ENCODE data around the gene ERC2.

Gene ERC2

DNA sequence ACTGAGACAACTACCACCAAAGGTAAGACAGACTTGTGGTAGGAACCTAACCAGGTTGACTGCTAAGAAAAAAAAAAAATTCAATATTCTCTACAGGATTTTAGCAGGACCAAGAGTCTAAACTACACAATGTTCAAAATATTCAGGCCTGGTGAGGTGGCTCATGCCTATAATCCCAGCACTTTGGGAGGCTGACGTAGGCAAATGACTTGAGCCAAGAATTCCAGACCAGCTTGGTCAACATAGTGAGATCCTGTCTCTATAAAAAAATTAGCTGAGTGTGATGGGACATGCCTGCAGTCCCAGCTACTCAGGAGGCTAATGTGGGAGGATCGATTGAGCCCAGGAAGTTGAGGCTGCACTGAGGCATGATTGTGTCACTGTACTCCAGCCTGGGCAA, 639.6 kb downstream of the ERC2 start:
- Histone ChIP-seq H3K4me3 (ENCODE audit: low read depth, low read length) (no peak overlapping the region), H2AFZ (ENCODE audit: low read length, unreplicated experiment) (no peak overlapping the region)

DNA sequence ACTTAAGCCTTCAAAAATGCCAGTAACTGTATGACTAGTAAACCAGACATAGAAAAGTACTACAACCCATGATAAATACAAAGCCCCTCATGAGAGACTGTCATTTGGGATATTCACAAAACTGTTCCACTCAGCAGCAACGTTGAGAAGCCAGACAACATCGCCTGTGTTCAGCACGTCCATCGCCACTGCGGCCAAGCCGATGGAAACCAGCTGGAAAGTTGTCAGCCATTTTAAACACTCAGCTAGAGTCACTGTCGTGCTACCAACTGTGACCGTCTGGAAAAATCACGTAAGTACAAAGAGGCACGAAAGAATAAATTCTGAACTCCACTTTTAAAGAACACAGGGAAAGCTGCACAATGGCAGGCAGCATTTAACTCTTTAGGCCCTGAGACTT, 640.5 kb downstream of the ERC2 start:
- Histone ChIP-seq H3K79me2 (ENCODE audit: control insufficient read depth, insufficient read depth, low read length, unreplicated experiment) (no peaks in the 10 kb centered on the region), H3K4me3 (ENCODE audit: low read depth, low read length) (no peak overlapping the region), H3K36me3 (ENCODE audit: insufficient read depth, low read length) (no peaks in the 10 kb centered on the region), H3K27ac (ENCODE audit: low read depth, low read length) (no peak overlapping the region), H3K27me3 (ENCODE audit: insufficient read depth, low read length) (no peaks in the 10 kb centered on the region), H3K4me1 (ENCODE audit: control insufficient read depth, insufficient read depth, low read length, unreplicated experiment) (no peaks in the 10 kb centered on the region), H2AFZ (ENCODE audit: low read length, unreplicated experiment) (no peak overlapping the region)

More for the DNA sequence above, 639.6 kb downstream of the ERC2 start:
- H3K27me3 ChIP-seq (ENCODE audit: insufficient read depth, low read length) = no peaks in the 10 kb centered on the region
- H3K4me1 ChIP-seq (ENCODE audit: control insufficient read depth, insufficient read depth, low read length, unreplicated experiment) = no peaks in the 10 kb centered on the region
- H3K79me2 ChIP-seq (ENCODE audit: control insufficient read depth, insufficient read depth, low read length, unreplicated experiment) = no peaks in the 10 kb centered on the region
- H3K36me3 ChIP-seq (ENCODE audit: insufficient read depth, low read length) = no peaks in the 10 kb centered on the region
- no peak overlapping the region for H3K27ac ChIP-seq (ENCODE audit: low read depth, low read length)

DNA sequence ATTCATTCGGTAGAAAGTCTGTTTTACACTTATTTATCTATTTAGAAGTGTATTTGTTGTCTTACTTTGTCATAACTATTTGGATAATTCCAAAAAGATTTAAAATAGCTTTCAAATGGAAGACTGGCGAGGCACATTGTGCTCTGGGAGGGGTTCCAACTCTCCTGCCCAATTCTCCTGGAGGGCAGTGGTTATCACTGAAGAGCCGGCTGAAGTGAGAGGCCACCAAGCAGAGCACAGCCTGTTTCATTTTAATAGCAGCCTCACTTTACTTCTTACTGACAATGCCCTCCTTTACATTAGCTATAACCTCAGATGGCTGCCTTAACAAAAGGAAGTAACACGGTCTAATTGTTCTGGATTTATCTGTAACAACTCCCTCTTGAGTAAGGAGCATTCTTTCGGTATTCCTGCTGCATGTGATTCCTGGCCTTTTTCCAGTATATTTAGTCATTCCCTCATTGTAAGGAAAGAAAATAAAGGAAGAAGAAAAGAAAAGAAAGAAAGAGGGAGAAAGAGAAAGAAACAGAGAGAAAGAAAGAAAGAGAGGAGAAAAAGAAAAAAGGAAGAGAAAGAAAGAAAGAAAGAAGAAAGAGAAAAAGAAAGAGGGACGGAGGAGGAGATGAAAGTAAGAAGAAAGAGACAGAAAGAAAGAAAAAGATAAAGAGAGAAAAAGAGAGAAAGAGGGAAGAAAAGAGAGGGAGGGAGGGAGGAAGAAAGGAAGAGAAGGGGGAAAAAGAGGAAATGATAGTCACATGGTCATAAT, 641.4 kb downstream of the ERC2 start:
- H3K27me3 ChIP-seq (ENCODE audit: insufficient read depth, low read length) = no peaks in the 10 kb centered on the region
- no peak overlapping the region for H3K4me3 ChIP-seq (ENCODE audit: low read depth, low read length)
- H3K4me1 ChIP-seq (ENCODE audit: control insufficient read depth, insufficient read depth, low read length, unreplicated experiment) = no peaks in the 10 kb centered on the region
- H3K79me2 ChIP-seq (ENCODE audit: control insufficient read depth, insufficient read depth, low read length, unreplicated experiment) = no peaks in the 10 kb centered on the region
- no peak overlapping the region for H3K27ac ChIP-seq (ENCODE audit: low read depth, low read length)
- no peaks in the 10 kb centered on the region for H3K36me3 ChIP-seq (ENCODE audit: insufficient read depth, low read length)
- H2AFZ ChIP-seq (ENCODE audit: low read length, unreplicated experiment) = no peak overlapping the region

DNA sequence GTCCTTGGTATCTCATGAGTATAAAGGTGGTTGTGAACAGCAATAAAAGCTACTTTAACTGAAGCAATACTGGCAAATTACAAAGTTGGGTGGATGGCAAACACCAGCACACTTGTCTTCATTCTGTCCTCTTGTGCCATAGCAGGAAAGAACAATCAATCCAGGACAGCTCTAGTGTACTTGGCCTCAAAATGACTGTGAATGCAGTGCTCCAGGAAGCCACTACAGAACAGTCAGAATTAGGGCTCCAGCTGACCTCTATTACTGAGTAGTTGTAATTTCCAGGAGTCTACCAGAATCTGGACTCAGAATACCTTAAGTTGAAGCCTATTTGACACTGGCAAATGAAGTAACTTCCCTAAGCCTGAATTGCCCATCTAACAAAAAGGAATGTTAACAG, 642.2 kb downstream of the ERC2 start:
- Histone ChIP-seq H3K27ac (ENCODE audit: low read depth, low read length) (no peak overlapping the region), H3K79me2 (ENCODE audit: control insufficient read depth, insufficient read depth, low read length, unreplicated experiment) (no peaks in the 10 kb centered on the region), H2AFZ (ENCODE audit: low read length, unreplicated experiment) (no peak overlapping the region)

DNA sequence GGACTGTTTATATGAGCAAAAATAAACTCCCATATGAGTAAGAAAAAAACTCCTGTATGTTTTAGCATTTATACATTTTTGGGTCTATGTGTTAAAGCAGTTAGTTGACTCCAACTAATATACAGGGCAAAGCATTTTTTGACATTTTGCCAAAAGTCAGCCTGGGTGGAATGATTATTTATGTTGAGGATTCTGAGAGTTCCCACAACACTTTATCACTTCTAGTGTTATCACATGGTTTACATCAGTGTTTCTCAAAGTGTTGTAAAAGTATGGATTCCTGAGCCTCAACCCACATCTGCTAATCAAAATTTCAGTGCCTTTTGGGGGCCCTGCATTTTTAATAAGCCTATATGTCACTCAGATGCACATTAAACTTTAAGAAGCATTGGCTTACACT, 643.9 kb downstream of the ERC2 start:
- Histone ChIP-seq H3K27me3 (ENCODE audit: insufficient read depth, low read length) (no peaks in the 10 kb centered on the region), H3K4me3 (ENCODE audit: low read depth, low read length) (no peak overlapping the region), H2AFZ (ENCODE audit: low read length, unreplicated experiment) (no peak overlapping the region), H3K4me1 (ENCODE audit: control insufficient read depth, insufficient read depth, low read length, unreplicated experiment) (no peaks in the 10 kb centered on the region), H3K79me2 (ENCODE audit: control insufficient read depth, insufficient read depth, low read length, unreplicated experiment) (no peaks in the 10 kb centered on the region), H3K27ac (ENCODE audit: low read depth, low read length) (no peak overlapping the region), H3K36me3 (ENCODE audit: insufficient read depth, low read length) (no peaks in the 10 kb centered on the region)

More for the DNA sequence above, 642.2 kb downstream of the ERC2 start:
- Histone ChIP-seq H3K27me3 (ENCODE audit: insufficient read depth, low read length) (no peaks in the 10 kb centered on the region), H3K4me3 (ENCODE audit: low read depth, low read length) (no peak overlapping the region), H3K36me3 (ENCODE audit: insufficient read depth, low read length) (no peaks in the 10 kb centered on the region), H3K4me1 (ENCODE audit: control insufficient read depth, insufficient read depth, low read length, unreplicated experiment) (no peaks in the 10 kb centered on the region)

DNA sequence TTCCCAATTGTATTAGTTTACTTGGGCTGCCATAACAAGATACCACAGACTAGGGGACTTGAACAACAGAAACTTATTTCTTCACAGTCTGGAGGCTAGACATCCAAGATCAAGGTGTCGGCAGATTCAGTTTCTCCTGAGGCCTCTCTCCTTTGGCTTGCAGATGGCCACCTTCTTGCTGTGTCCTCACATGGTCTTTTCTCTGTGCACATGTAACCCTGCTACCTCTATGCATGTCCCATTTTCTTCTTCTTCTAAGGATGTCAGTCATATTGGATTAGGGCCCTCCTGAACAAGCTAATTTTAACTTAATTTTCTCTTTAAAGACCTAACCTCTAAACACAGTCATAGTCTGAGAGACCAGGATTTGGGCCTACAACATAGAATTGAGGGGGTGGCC, 644.4 kb downstream of the ERC2 start:
- H3K4me3 ChIP-seq (ENCODE audit: low read depth, low read length) = no peak overlapping the region
- no peaks in the 10 kb centered on the region for H3K36me3 ChIP-seq (ENCODE audit: insufficient read depth, low read length)
- H3K27me3 ChIP-seq (ENCODE audit: insufficient read depth, low read length) = no peaks in the 10 kb centered on the region
- no peaks in the 10 kb centered on the region for H3K4me1 ChIP-seq (ENCODE audit: control insufficient read depth, insufficient read depth, low read length, unreplicated experiment)
- no peaks in the 10 kb centered on the region for H3K79me2 ChIP-seq (ENCODE audit: control insufficient read depth, insufficient read depth, low read length, unreplicated experiment)
- no peak overlapping the region for H2AFZ ChIP-seq (ENCODE audit: low read length, unreplicated experiment)
- no peak overlapping the region for H3K27ac ChIP-seq (ENCODE audit: low read depth, low read length)

DNA sequence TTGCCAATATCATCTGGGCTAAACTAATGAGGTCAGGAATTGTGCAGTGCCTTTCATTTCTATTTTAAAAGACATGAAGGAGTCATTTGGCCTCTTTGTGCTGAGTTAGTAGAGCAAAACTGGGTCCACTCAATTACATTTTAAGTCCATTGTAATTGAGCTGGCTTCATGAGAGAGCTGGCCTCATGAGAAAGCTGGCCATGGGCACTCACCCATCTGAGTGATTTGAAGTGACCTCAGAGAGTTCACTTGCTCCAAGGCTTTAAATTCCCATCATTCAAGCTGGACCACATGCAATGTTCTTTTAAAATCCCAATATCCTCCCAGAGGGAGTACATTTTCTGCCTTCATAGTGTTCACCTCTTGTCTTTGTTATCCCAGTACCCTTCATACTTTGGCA, 645.3 kb downstream of the ERC2 start:
- H3K79me2 ChIP-seq (ENCODE audit: control insufficient read depth, insufficient read depth, low read length, unreplicated experiment) = no peaks in the 10 kb centered on the region

DNA sequence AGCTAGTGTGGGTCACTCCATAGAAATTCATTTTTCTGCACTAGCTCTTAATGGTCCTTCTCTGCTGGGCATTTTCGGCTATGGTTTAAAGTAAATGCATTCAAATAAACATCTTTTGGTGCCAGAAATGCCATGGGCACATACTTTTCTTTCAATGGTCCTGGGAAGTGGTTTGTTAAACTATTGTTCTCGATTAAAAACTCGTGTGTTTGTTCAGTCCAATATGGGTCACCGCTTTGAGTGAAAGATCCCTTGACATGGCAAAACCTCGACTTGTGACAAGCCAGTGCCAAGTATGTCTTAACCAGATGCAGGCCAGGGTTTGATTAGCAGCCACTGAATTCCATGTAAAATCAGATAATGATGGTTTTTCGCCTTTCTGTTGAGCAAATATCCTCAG, 649.3 kb downstream of the ERC2 start:
- H3K27me3 ChIP-seq (ENCODE audit: insufficient read depth, low read length) = no peaks in the 10 kb centered on the region
- H3K4me3 ChIP-seq (ENCODE audit: low read depth, low read length) = no peak overlapping the region
- H3K79me2 ChIP-seq (ENCODE audit: control insufficient read depth, insufficient read depth, low read length, unreplicated experiment) = no peaks in the 10 kb centered on the region
- H3K27ac ChIP-seq (ENCODE audit: low read depth, low read length) = no peak overlapping the region
- no peaks in the 10 kb centered on the region for H3K4me1 ChIP-seq (ENCODE audit: control insufficient read depth, insufficient read depth, low read length, unreplicated experiment)
- no peak overlapping the region for H2AFZ ChIP-seq (ENCODE audit: low read length, unreplicated experiment)
- H3K36me3 ChIP-seq (ENCODE audit: insufficient read depth, low read length) = no peaks in the 10 kb centered on the region

More for the DNA sequence above, 645.3 kb downstream of the ERC2 start:
- no peak overlapping the region for H3K4me3 ChIP-seq (ENCODE audit: low read depth, low read length)
- no peak overlapping the region for H2AFZ ChIP-seq (ENCODE audit: low read length, unreplicated experiment)
- no peaks in the 10 kb centered on the region for H3K4me1 ChIP-seq (ENCODE audit: control insufficient read depth, insufficient read depth, low read length, unreplicated experiment)
- H3K27me3 ChIP-seq (ENCODE audit: insufficient read depth, low read length) = no peaks in the 10 kb centered on the region
- H3K27ac ChIP-seq (ENCODE audit: low read depth, low read length) = no peak overlapping the region
- no peaks in the 10 kb centered on the region for H3K36me3 ChIP-seq (ENCODE audit: insufficient read depth, low read length)

DNA sequence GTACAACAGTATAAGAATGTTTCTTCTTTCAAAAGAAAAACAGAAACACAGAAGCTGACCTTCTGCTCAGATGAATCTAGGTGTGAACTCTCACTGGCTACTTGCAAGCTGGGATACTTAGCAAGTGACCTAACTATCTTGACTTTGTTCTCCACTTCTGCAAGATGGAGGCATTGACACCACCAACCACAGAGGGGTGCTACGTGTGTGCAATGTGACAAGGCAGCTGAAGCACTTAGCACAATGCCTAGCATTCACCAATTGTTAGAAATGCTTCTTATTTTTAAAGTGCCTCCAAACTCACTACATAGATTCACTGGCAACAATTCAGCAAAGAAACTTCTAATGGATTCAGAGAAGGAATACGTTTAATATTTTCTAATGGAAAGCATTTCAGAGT, 649.8 kb downstream of the ERC2 start:
- Histone ChIP-seq H3K27ac (ENCODE audit: low read depth, low read length) (no peak overlapping the region), H3K27me3 (ENCODE audit: insufficient read depth, low read length) (no peaks in the 10 kb centered on the region), H2AFZ (ENCODE audit: low read length, unreplicated experiment) (no peak overlapping the region), H3K36me3 (ENCODE audit: insufficient read depth, low read length) (no peaks in the 10 kb centered on the region), H3K4me1 (ENCODE audit: control insufficient read depth, insufficient read depth, low read length, unreplicated experiment) (no peaks in the 10 kb centered on the region), H3K79me2 (ENCODE audit: control insufficient read depth, insufficient read depth, low read length, unreplicated experiment) (no peaks in the 10 kb centered on the region), H3K4me3 (ENCODE audit: low read depth, low read length) (no peak overlapping the region)

DNA sequence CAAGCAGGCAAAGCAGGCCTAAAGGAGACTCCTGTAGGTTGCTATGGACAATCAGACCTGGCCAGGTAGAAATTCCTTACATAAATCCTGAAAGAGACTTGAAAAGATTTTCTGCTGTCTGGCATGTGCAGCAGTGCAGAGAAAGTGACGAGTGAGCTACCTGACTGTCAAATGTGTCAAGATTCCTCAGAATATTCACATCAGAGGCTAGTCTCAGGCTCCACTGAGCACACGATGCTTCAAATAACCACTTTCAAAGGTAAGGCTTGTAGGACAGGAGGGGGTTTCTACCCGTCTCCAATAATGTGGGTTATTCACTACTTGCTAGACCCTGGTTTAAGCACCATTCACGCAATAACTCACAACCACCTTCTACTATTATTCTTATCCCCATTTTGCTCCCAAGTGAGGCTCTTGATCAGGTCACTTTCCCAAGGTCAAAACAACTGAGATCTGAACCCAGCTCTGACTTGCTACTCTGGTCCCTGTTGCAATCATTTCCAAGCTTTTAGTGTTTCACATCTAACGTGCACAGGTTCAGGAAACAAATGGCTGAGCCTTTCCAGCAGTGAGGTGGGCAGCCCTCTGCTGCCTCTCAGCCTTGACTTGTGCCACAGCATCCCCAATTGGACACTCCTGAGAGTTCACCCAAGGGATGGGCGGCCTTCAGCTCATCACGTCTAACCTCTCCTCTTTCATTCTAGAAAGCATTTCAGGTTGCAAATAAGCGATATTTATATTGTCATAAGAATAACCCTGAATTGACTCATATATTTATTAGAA, 651.3 kb downstream of the ERC2 start:
- no peaks in the 10 kb centered on the region for H3K4me1 ChIP-seq (ENCODE audit: control insufficient read depth, insufficient read depth, low read length, unreplicated experiment)
- H3K4me3 ChIP-seq (ENCODE audit: low read depth, low read length) = no peak overlapping the region
- H3K27me3 ChIP-seq (ENCODE audit: insufficient read depth, low read length) = no peaks in the 10 kb centered on the region
- no peaks in the 10 kb centered on the region for H3K79me2 ChIP-seq (ENCODE audit: control insufficient read depth, insufficient read depth, low read length, unreplicated experiment)
- H3K27ac ChIP-seq (ENCODE audit: low read depth, low read length) = no peak overlapping the region
- no peak overlapping the region for H2AFZ ChIP-seq (ENCODE audit: low read length, unreplicated experiment)
- H3K36me3 ChIP-seq (ENCODE audit: insufficient read depth, low read length) = no peaks in the 10 kb centered on the region

DNA sequence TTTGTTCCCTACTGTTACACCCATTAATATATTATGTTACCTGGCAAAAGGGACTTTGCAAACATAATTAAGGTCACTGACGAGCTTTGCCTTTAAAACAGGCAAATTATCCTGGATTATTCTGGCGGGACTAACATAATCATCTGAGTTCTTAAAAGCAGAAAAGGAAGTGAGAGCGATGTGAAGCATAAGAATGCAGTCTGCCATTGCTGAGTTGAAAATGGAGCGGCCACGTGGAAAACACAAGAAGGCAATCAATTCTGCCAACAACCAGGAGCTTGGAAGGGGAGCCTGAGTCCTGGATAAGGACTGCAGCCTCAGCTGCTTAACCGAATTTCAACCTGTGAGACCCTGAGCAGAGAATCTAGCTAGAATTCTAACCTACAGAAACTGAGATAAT, 653.0 kb downstream of the ERC2 start:
- Histone ChIP-seq H3K27ac (ENCODE audit: low read depth, low read length) (no peak overlapping the region), H3K27me3 (ENCODE audit: insufficient read depth, low read length) (no peaks in the 10 kb centered on the region), H3K36me3 (ENCODE audit: insufficient read depth, low read length) (no peaks in the 10 kb centered on the region), H3K4me1 (ENCODE audit: control insufficient read depth, insufficient read depth, low read length, unreplicated experiment) (no peaks in the 10 kb centered on the region), H2AFZ (ENCODE audit: low read length, unreplicated experiment) (no peak overlapping the region), H3K4me3 (ENCODE audit: low read depth, low read length) (no peak overlapping the region), H3K79me2 (ENCODE audit: control insufficient read depth, insufficient read depth, low read length, unreplicated experiment) (no peaks in the 10 kb centered on the region)
